ENCODE measurements around the gene TMCO4. TPM values are rescaled to one million over a fixed set of nuclear protein-coding genes. Genes with fewer than 3 reads are reported as not detected.
A peak's percentile ranks its signal among the peaks of the same experiment; 100 is the strongest.

The TMCO4 gene
- total RNA-seq, 1 donor from 2014 or later = 5.7 TPM

- Histone ChIP-seq H3K9me3 (no peaks in the 10 kb centered on the region), H3K36me3 (no peaks in the 10 kb centered on the region), H3K4me1 (peaks cover 6 to 18% of the 10 kb centered on the region in 2 donors), H3K27ac (peak overlapping the region; percentile 53 to 61), H3K27me3 (no peaks in the 10 kb centered on the region), H3K4me3 (no peak overlapping the region)
- no peak for TF ChIP-seq CTCF (IDR thresholded peaks at IDR 0.05)
- intact Hi-C loops (cut with DNase I) = no loop called here
- no peak for DNase-seq (ENCODE audit: low spot score in 2 of 2)
Observed at GRCh38 chr1:19757641-19758040, 42.1 kb downstream of the TMCO4 start.

- intact Hi-C loops (cut with DNase I) = no loop called here
- no peak for DNase-seq (ENCODE audit: low spot score in 2 of 2)
- H3K36me3 ChIP-seq = peaks cover 0 to 1% of the 10 kb centered on the region in 2 donors
- no peak overlapping the region for H3K4me3 ChIP-seq
- no peaks in the 10 kb centered on the region for H3K27me3 ChIP-seq
- H3K4me1 ChIP-seq = peaks cover 6 to 18% of the 10 kb centered on the region in 2 donors
- no peak for TF ChIP-seq CTCF (IDR thresholded peaks at IDR 0.05)
- H3K9me3 ChIP-seq = no peaks in the 10 kb centered on the region
- H3K27ac ChIP-seq = peak overlapping the region; percentile 80 to 82
Observed at GRCh38 chr1:19756480-19756879, 43.2 kb downstream of the TMCO4 start.

DNA sequence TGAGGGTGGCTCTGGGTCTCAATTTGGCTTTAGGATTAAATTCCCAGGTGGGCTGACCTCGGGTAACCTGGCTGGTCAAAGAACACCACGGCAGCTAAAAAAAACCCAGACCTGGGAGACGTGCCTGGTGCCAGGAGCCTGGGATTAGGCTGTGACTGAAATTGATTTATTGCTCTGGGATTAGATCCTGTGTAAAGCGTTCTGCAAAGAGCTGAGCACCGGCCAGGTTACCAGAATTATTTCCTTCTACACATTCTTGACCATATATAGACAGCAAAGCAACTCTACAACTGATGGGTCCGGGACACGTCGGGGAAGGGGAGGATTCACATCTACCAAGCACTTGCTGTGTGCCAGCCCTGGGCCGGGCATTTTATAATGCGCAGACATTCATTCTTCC is 45.2 kb downstream of the TMCO4 start:
- no peak for TF ChIP-seq CTCF (IDR thresholded peaks at IDR 0.05)
- peak in 1 of 2 donors; percentile 85 for DNase-seq (ENCODE audit: low spot score in 2 of 2)

DNA sequence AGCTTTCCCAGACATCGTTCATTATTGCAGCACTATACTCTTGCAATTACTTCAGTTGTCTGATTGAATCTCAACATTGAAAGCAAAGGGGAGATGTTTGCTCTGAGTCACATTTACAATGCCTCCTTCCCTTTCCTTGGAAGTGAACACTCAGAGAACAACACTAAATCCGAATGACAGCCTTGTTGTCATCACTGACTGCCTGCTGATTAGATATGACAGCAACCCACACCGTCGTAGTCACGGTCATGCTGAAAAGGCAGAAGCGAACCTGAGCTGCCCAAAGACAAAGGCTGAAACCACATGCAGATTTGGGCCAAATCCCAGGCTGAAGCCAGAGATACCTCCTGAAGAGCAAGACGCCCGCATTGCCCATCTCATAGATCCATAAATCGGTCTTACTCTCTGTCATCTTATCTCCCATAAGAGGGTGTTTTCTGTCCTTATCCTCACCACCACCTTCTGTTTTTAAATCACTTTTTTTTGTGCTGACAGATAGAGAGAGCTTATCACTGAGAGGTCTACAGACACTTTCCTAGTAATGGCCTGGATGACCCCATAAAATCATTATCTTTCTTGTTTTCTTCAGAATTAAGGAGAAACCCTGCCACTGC is 47.5 kb downstream of the TMCO4 start:
- Histone ChIP-seq H3K27me3 (no peaks in the 10 kb centered on the region), H3K4me3 (no peak overlapping the region), H3K4me1 (peaks cover 0 to 14% of the 10 kb centered on the region in 2 donors), H3K27ac (peak overlapping the region in 1 of 2 donors; percentile 80), H3K9me3 (no peaks in the 10 kb centered on the region), H3K36me3 (peaks cover 6 to 11% of the 10 kb centered on the region in 2 donors)
- no peak for TF ChIP-seq CTCF (IDR thresholded peaks at IDR 0.05)
- no peak for DNase-seq (ENCODE audit: low spot score in 2 of 2)
- intact Hi-C loops (cut with DNase I) = no loop called here

More for the DNA sequence above, 45.2 kb downstream of the TMCO4 start:
- peak overlapping the region; percentile 80 to 82 for H3K27ac ChIP-seq
- no peaks in the 10 kb centered on the region for H3K27me3 ChIP-seq
- no peaks in the 10 kb centered on the region for H3K9me3 ChIP-seq
- peaks cover 0 to 4% of the 10 kb centered on the region in 2 donors for H3K36me3 ChIP-seq
- intact Hi-C loops (cut with DNase I) = loop anchor here (1.0 kb wide), 1 partner anchor 18 kb away; no protein-coding TSS in a partner anchor
- H3K4me3 ChIP-seq = no peak overlapping the region
- H3K4me1 ChIP-seq = peaks cover 6 to 18% of the 10 kb centered on the region in 2 donors

- Histone ChIP-seq H3K27ac (peak overlapping the region; percentile 13 to 64), H3K27me3 (no peaks in the 10 kb centered on the region), H3K36me3 (peaks cover 12 to 24% of the 10 kb centered on the region in 2 donors), H3K4me1 (peaks cover 0 to 10% of the 10 kb centered on the region in 2 donors), H3K4me3 (no peak overlapping the region), H3K9me3 (no peaks in the 10 kb centered on the region)
- DNase-seq (ENCODE audit: low spot score in 2 of 2) = no peak
- TF ChIP-seq CTCF (IDR thresholded peaks at IDR 0.05) = no peak
- intact Hi-C loops (cut with DNase I) = no loop called here
Observed at GRCh38 chr1:19750882-19751276, 48.8 kb downstream of the TMCO4 start.

Data from ascending aorta (tissue), 2 donors.